Left lung (tissue), 10 donors: ENCODE results near the gene CLEC4C. TPM values are rescaled to one million over a fixed set of nuclear protein-coding genes. Genes with fewer than 3 reads are reported as not detected.
"Not testable (repeated sequence)": the region's sequence is repeated elsewhere in the genome, so short reads cannot be mapped to it uniquely, and the experiment has no call there.

Experiments used
- ATAC-seq: fragments of 200-7000 bp; cut with Tn5 transposase; one replicate; pipeline ENCODE4 v1.9.1; 2020; ENCODE audit warnings: moderate library complexity
- DNase-seq, 4 donors: peaks; one replicate each; pipeline ENCODE4 v3.0.0-alpha.2; 2013 to 2020
- H3K27ac ChIP-seq, 2 donors: fragments of 200-600 bp; sonication (generic) in 1 of 2; one replicate each; pipeline versions ENCODE4 v1.5.0 to v1.8.0; 2020 to 2021
- H3K27me3 ChIP-seq, 2 donors: fragments of 200-600 bp; sonication (generic) in 1 of 2; one replicate each; pipeline versions ENCODE4 v1.5.0 to v1.8.0; 2020 to 2021
- H3K36me3 ChIP-seq, 2 donors: fragments of 200-600 bp; sonication (generic) in 1 of 2; one replicate each; pipeline versions ENCODE4 v1.5.0 to v1.8.0; 2020 to 2021
- H3K4me1 ChIP-seq, 2 donors: fragments of 200-600 bp; one replicate each; pipeline ENCODE4 v1.8.0; 2021
- H3K4me3 ChIP-seq, 2 donors: fragments of 200-600 bp; sonication (generic) in 1 of 2; one replicate each; pipeline versions ENCODE4 v1.5.0 to v1.8.0; 2020 to 2021; ENCODE audit warnings: mild to moderate bottlenecking in 1 of 2
- H3K9me3 ChIP-seq, 2 donors: fragments of 200-600 bp; sonication (generic) in 1 of 2; one replicate each; pipeline versions ENCODE4 v1.5.0 to v1.8.0; 2020 to 2021
- CTCF ChIP-seq, 2 donors: fragments of 200-600 bp; sonication (generic) in 1 of 2; IDR thresholded peaks; one replicate each; pipeline versions ENCODE4 v1.5.0 to v1.8.0; 2021; ENCODE audit warnings: antibody characterized with exemption in 2 of 2
- intact Hi-C, 2 donors: fragments of 100-400 bp; cut with DNase I; formaldehyde crosslinking; loops; one replicate each; pipeline versions ENCODE4 v1.11.2 to v1.14.2; 2022
- polyA plus RNA-seq, 6 donors: library from polyadenylated mRNA; unstranded; fragments of 120-200 nt; gene quantifications; one replicate each; pipeline ENCODE4 v1.2.1, GENCODE V29; 2013; ENCODE audit not compliant: insufficient read length in 6 of 6
- total RNA-seq, 2 donors: library from RNA; stranded (reverse); fragmentation: NEBNext Ultra II Directional; extraction: Animal tissue kit (Norgen Biotek cat#: 25700); gene quantifications; one replicate each; pipeline ENCODE4 v1.2.1, GENCODE V29; 2021
- donor health status: DM: no; HTN: yes; CAD: no.
- donor health status: DM: no; HTN: no; CAD: no.

Gene CLEC4C
- total and polyA plus RNA-seq, 8 donors = 0.15 to 0.37 (median 0.20) TPM; not detected in 3

- no peak for ATAC-seq
- intact Hi-C loops = no loop called here
- Histone ChIP-seq H3K4me3 (no peak overlapping the region), H3K9me3 (no peaks in the 10 kb centered on the region), H3K4me1 (no peaks in the 10 kb centered on the region), H3K27me3 (no peaks in the 10 kb centered on the region), H3K27ac (no peak overlapping the region), H3K36me3 (no peaks in the 10 kb centered on the region)
- no peak for DNase-seq
- TF ChIP-seq CTCF (IDR thresholded peaks at IDR 0.05) = no peak
Measured at GRCh38 chr12:7756993-7757392, 9.8 kb upstream of the CLEC4C start.

- intact Hi-C loops, H3K36me3 ChIP-seq, H3K9me3 ChIP-seq, ATAC-seq, H3K27me3 ChIP-seq, H3K4me3 ChIP-seq, H3K4me1 ChIP-seq, DNase-seq, H3K27ac ChIP-seq: not testable (repeated sequence)
Measured at GRCh38 chr12:7755668-7756067, 8.5 kb upstream of the CLEC4C start.

- H3K36me3 ChIP-seq, ATAC-seq, DNase-seq, H3K27ac ChIP-seq, H3K4me1 ChIP-seq, H3K9me3 ChIP-seq, intact Hi-C loops, H3K27me3 ChIP-seq, H3K4me3 ChIP-seq: not testable (repeated sequence)
Measured at GRCh38 chr12:7751941-7752922, 5.1 kb upstream of the CLEC4C start.

GRCh38 chr12:7751394-7751793 lies 4.2 kb upstream of the CLEC4C start:
- no peak overlapping the region for H3K4me3 ChIP-seq
- DNase-seq = no peak
- no peaks in the 10 kb centered on the region for H3K9me3 ChIP-seq
- no peak for TF ChIP-seq CTCF (IDR thresholded peaks at IDR 0.05)
- no peaks in the 10 kb centered on the region for H3K27me3 ChIP-seq
- intact Hi-C loops = no loop called here
- H3K27ac ChIP-seq = no peak overlapping the region
- H3K36me3 ChIP-seq = no peaks in the 10 kb centered on the region
- H3K4me1 ChIP-seq = no peaks in the 10 kb centered on the region
- ATAC-seq = no peak

- Histone ChIP-seq H3K4me1 (no peaks in the 10 kb centered on the region), H3K27ac (no peak overlapping the region), H3K27me3 (no peaks in the 10 kb centered on the region), H3K4me3 (no peak overlapping the region), H3K36me3 (no peaks in the 10 kb centered on the region), H3K9me3 (no peaks in the 10 kb centered on the region)
- TF ChIP-seq CTCF (IDR thresholded peaks at IDR 0.05) = no peak
- DNase-seq = no peak
- no peak for ATAC-seq
- intact Hi-C loops = no loop called here
Measured at GRCh38 chr12:7750350-7750749, 3.2 kb upstream of the CLEC4C start.

- Histone ChIP-seq H3K27ac (no peak overlapping the region), H3K36me3 (no peaks in the 10 kb centered on the region), H3K27me3 (no peaks in the 10 kb centered on the region), H3K4me3 (no peak overlapping the region), H3K4me1 (no peaks in the 10 kb centered on the region), H3K9me3 (no peaks in the 10 kb centered on the region)
- DNase-seq (no peak), ATAC-seq (no peak)
- intact Hi-C loops = no loop called here
- TF ChIP-seq CTCF (IDR thresholded peaks at IDR 0.05) = no peak
Measured at GRCh38 chr12:7749442-7749841, 2.3 kb upstream of the CLEC4C start.
